ENCODE data around the gene TTC9B.

Gene TTC9B

GRCh38 chr19:40242480-40242879 lies 24.3 kb upstream of the TTC9B start:
- no peak for DNase-seq
- no peak overlapping the region for H4K5ac ChIP-seq (ENCODE audit: low read length)
- H3K18ac ChIP-seq (ENCODE audit: low read length): no peak overlapping the region
- no peak overlapping the region for H2BK5ac ChIP-seq (ENCODE audit: low read length)
- WGBS (ENCODE audit: extremely low coverage, insufficient coverage, low lambda C conversion rate): no CpG with 5 or more reads among the region's 12 CpGs
- H3K4me3 ChIP-seq (ENCODE audit: low read length): no peak overlapping the region
- H2BK15ac ChIP-seq (replicated peaks; ENCODE audit: low read depth): no peak overlapping the region
- no peak overlapping the region for H3K56ac ChIP-seq (ENCODE audit: low read length)
- no peak overlapping the region for H3K23ac ChIP-seq (ENCODE audit: low read length)
- H3K36me3 ChIP-seq (ENCODE audit: control insufficient read depth, insufficient read depth, low read length): peaks cover 1% of the 10 kb centered on the region
- H3K4ac ChIP-seq (ENCODE audit: low read depth, low read length): no peak overlapping the region
- no peak overlapping the region for H3K27ac ChIP-seq (ENCODE audit: low read depth, low read length)
- H3K79me1 ChIP-seq (ENCODE audit: low read length): peaks cover 3% of the 10 kb centered on the region
- no peaks in the 10 kb centered on the region for H3K79me2 ChIP-seq (ENCODE audit: control insufficient read depth, insufficient read depth, low read length)
- H2BK120ac ChIP-seq (ENCODE audit: low read depth, low read length): no peak overlapping the region
- H2AK5ac ChIP-seq (ENCODE audit: low read length): no peak overlapping the region
- no peak overlapping the region for H3K4me2 ChIP-seq (ENCODE audit: low read length)
- H4K8ac ChIP-seq (ENCODE audit: low read depth, low read length): no peak overlapping the region
- no peaks in the 10 kb centered on the region for H3K27me3 ChIP-seq (ENCODE audit: insufficient read depth, low read length, poor library complexity)
- no peak overlapping the region for H3K9ac ChIP-seq (ENCODE audit: low read length)
- H3K4me1 ChIP-seq (ENCODE audit: control insufficient read depth, low read depth, low read length): no peaks in the 10 kb centered on the region

GRCh38 chr19:40241809-40242384 lies 23.7 kb upstream of the TTC9B start:
- Histone ChIP-seq H3K4me2 (ENCODE audit: low read length) (no peak overlapping the region), H3K4me3 (ENCODE audit: low read length) (no peak overlapping the region), H3K36me3 (ENCODE audit: control insufficient read depth, insufficient read depth, low read length) (peaks cover 1% of the 10 kb centered on the region), H4K5ac (ENCODE audit: low read length) (no peak overlapping the region), H3K18ac (ENCODE audit: low read length) (no peak overlapping the region), H3K79me2 (ENCODE audit: control insufficient read depth, insufficient read depth, low read length) (no peaks in the 10 kb centered on the region), H2BK15ac (replicated peaks; ENCODE audit: low read depth) (no peak overlapping the region), H3K79me1 (ENCODE audit: low read length) (peaks cover 3% of the 10 kb centered on the region), H3K27ac (ENCODE audit: low read depth, low read length) (no peak overlapping the region), H2BK5ac (ENCODE audit: low read length) (no peak overlapping the region), H4K8ac (ENCODE audit: low read depth, low read length) (no peak overlapping the region), H3K4ac (ENCODE audit: low read depth, low read length) (no peak overlapping the region), H2AK5ac (ENCODE audit: low read length) (no peak overlapping the region), H2BK120ac (ENCODE audit: low read depth, low read length) (no peak overlapping the region), H3K27me3 (ENCODE audit: insufficient read depth, low read length, poor library complexity) (no peaks in the 10 kb centered on the region), H3K4me1 (ENCODE audit: control insufficient read depth, low read depth, low read length) (no peaks in the 10 kb centered on the region), H3K56ac (ENCODE audit: low read length) (no peak overlapping the region), H3K23ac (ENCODE audit: low read length) (no peak overlapping the region), H3K9ac (ENCODE audit: low read length) (no peak overlapping the region)
- DNase-seq: no peak
- no CpG with 5 or more reads among the region's 21 CpGs for WGBS (ENCODE audit: extremely low coverage, insufficient coverage, low lambda C conversion rate)

GRCh38 chr19:40241125-40241808 lies 23.1 kb upstream of the TTC9B start:
- Histone ChIP-seq H3K23ac (ENCODE audit: low read length) (no peak overlapping the region), H3K36me3 (ENCODE audit: control insufficient read depth, insufficient read depth, low read length) (peaks cover 1% of the 10 kb centered on the region), H4K8ac (ENCODE audit: low read depth, low read length) (no peak overlapping the region), H3K79me1 (ENCODE audit: low read length) (peaks cover 3% of the 10 kb centered on the region), H3K4me2 (ENCODE audit: low read length) (no peak overlapping the region), H4K5ac (ENCODE audit: low read length) (no peak overlapping the region), H2BK5ac (ENCODE audit: low read length) (no peak overlapping the region), H3K27ac (ENCODE audit: low read depth, low read length) (no peak overlapping the region), H3K79me2 (ENCODE audit: control insufficient read depth, insufficient read depth, low read length) (no peaks in the 10 kb centered on the region), H3K4me3 (ENCODE audit: low read length) (no peak overlapping the region), H2BK15ac (replicated peaks; ENCODE audit: low read depth) (no peak overlapping the region), H3K4me1 (ENCODE audit: control insufficient read depth, low read depth, low read length) (no peaks in the 10 kb centered on the region), H2BK120ac (ENCODE audit: low read depth, low read length) (no peak overlapping the region), H3K56ac (ENCODE audit: low read length) (no peak overlapping the region), H3K27me3 (ENCODE audit: insufficient read depth, low read length, poor library complexity) (no peaks in the 10 kb centered on the region), H3K4ac (ENCODE audit: low read depth, low read length) (no peak overlapping the region), H3K18ac (ENCODE audit: low read length) (no peak overlapping the region), H3K9ac (ENCODE audit: low read length) (no peak overlapping the region), H2AK5ac (ENCODE audit: low read length) (no peak overlapping the region)
- no peak for DNase-seq
- no CpG with 5 or more reads among the region's 12 CpGs for WGBS (ENCODE audit: extremely low coverage, insufficient coverage, low lambda C conversion rate)

- Histone ChIP-seq H3K79me2 (ENCODE audit: control insufficient read depth, insufficient read depth, low read length) (no peaks in the 10 kb centered on the region), H3K36me3 (ENCODE audit: control insufficient read depth, insufficient read depth, low read length) (peaks cover 1% of the 10 kb centered on the region), H3K9ac (ENCODE audit: low read length) (no peak overlapping the region), H3K27ac (ENCODE audit: low read depth, low read length) (no peak overlapping the region), H3K18ac (ENCODE audit: low read length) (no peak overlapping the region), H3K27me3 (ENCODE audit: insufficient read depth, low read length, poor library complexity) (no peaks in the 10 kb centered on the region), H3K79me1 (ENCODE audit: low read length) (peaks cover 3% of the 10 kb centered on the region), H3K4me3 (ENCODE audit: low read length) (no peak overlapping the region), H3K56ac (ENCODE audit: low read length) (no peak overlapping the region), H3K4me2 (ENCODE audit: low read length) (no peak overlapping the region), H2BK5ac (ENCODE audit: low read length) (no peak overlapping the region), H2BK120ac (ENCODE audit: low read depth, low read length) (no peak overlapping the region), H4K5ac (ENCODE audit: low read length) (no peak overlapping the region), H3K4me1 (ENCODE audit: control insufficient read depth, low read depth, low read length) (no peaks in the 10 kb centered on the region), H3K23ac (ENCODE audit: low read length) (no peak overlapping the region), H3K4ac (ENCODE audit: low read depth, low read length) (no peak overlapping the region), H4K8ac (ENCODE audit: low read depth, low read length) (no peak overlapping the region), H2AK5ac (ENCODE audit: low read length) (no peak overlapping the region), H2BK15ac (replicated peaks; ENCODE audit: low read depth) (no peak overlapping the region)
- no CpG with 5 or more reads among the region's 6 CpGs for WGBS (ENCODE audit: extremely low coverage, insufficient coverage, low lambda C conversion rate)
- no peak for DNase-seq
Measured at GRCh38 chr19:40240332-40240731, 22.1 kb upstream of the TTC9B start.

GRCh38 chr19:40239415-40240226 lies 21.4 kb upstream of the TTC9B start:
- H2BK15ac ChIP-seq (replicated peaks; ENCODE audit: low read depth): no peak overlapping the region
- H3K4me3 ChIP-seq (ENCODE audit: low read length): no peak overlapping the region
- no peaks in the 10 kb centered on the region for H3K79me1 ChIP-seq (ENCODE audit: low read length)
- no peak overlapping the region for H2BK5ac ChIP-seq (ENCODE audit: low read length)
- H3K23ac ChIP-seq (ENCODE audit: low read length): no peak overlapping the region
- no peak overlapping the region for H3K56ac ChIP-seq (ENCODE audit: low read length)
- H3K9ac ChIP-seq (ENCODE audit: low read length): no peak overlapping the region
- H2AK5ac ChIP-seq (ENCODE audit: low read length): no peak overlapping the region
- no peak overlapping the region for H3K18ac ChIP-seq (ENCODE audit: low read length)
- no peak overlapping the region for H3K27ac ChIP-seq (ENCODE audit: low read depth, low read length)
- no peaks in the 10 kb centered on the region for H3K27me3 ChIP-seq (ENCODE audit: insufficient read depth, low read length, poor library complexity)
- H3K4me1 ChIP-seq (ENCODE audit: control insufficient read depth, low read depth, low read length): no peaks in the 10 kb centered on the region
- H3K4ac ChIP-seq (ENCODE audit: low read depth, low read length): no peak overlapping the region
- H4K5ac ChIP-seq (ENCODE audit: low read length): no peak overlapping the region
- H4K8ac ChIP-seq (ENCODE audit: low read depth, low read length): no peak overlapping the region
- H3K4me2 ChIP-seq (ENCODE audit: low read length): no peak overlapping the region
- no CpG with 5 or more reads among the region's 12 CpGs for WGBS (ENCODE audit: extremely low coverage, insufficient coverage, low lambda C conversion rate)
- DNase-seq: no peak
- no peaks in the 10 kb centered on the region for H3K79me2 ChIP-seq (ENCODE audit: control insufficient read depth, insufficient read depth, low read length)
- no peak overlapping the region for H2BK120ac ChIP-seq (ENCODE audit: low read depth, low read length)
- H3K36me3 ChIP-seq (ENCODE audit: control insufficient read depth, insufficient read depth, low read length): peaks cover 3% of the 10 kb centered on the region

Measured in mesendoderm (in vitro differentiated cells).